ENCODE results near the gene FKBP1C. TPM values are rescaled to one million over a fixed set of nuclear protein-coding genes. Genes with fewer than 3 reads are reported as not detected.

Gene FKBP1C
- total and polyA plus RNA-seq, 2 of the 4 experiments (the other 2 are of a cell fraction): 0.72 to 3.1 TPM

GRCh38 chr6:63176181-63176580 is 35.1 kb upstream of the FKBP1C start:
- H2AK5ac ChIP-seq (ENCODE audit: low read depth, low read length): no peak overlapping the region
- intact Hi-C loops (cut with micrococcal nuclease) (no loop called here), in situ Hi-C loops (cut with MboI; ENCODE audit: low sequenced_read_pairs) (no loop called here), dilution Hi-C loops (cut with HindIII; ENCODE audit: low sequenced_read_pairs, unreplicated experiment) (no loop called here)
- H2BK15ac ChIP-seq (ENCODE audit: low read depth, low read length): no peak overlapping the region
- no peaks in the 10 kb centered on the region for H3K79me1 ChIP-seq (ENCODE audit: low read depth in 1 of 2, low read length in 2 of 2)
- ChIA-PET CTCF (no interaction called here), POLR2A (ENCODE audit: unreplicated experiment) (no interaction called here)
- H3K36me3 ChIP-seq (ENCODE audit: control insufficient read depth, insufficient read depth, low read length): no peaks in the 10 kb centered on the region
- no peak for ATAC-seq (ENCODE audit: low read depth)
- H4K91ac ChIP-seq (ENCODE audit: insufficient read depth, low read depth, low read length): no peak overlapping the region
- H2AK9ac ChIP-seq (replicated peaks; ENCODE audit: low read depth, low read length, poor library complexity): no peak overlapping the region
- no peak overlapping the region for H2AFZ ChIP-seq (replicated peaks; ENCODE audit: low read length, poor library complexity)
- H3K4me2 ChIP-seq (ENCODE audit: low read depth, low read length): no peak overlapping the region
- BruUV-seq (replicated peaks): no TSS peak
- H3K27me3 ChIP-seq (ENCODE audit: control insufficient read depth, insufficient read depth, low read length): no peaks in the 10 kb centered on the region
- H2BK20ac ChIP-seq (ENCODE audit: low read depth, low read length): no peak overlapping the region
- no peak overlapping the region for H3K4me3 ChIP-seq (ENCODE audit: insufficient read depth, low read depth, low read length)
- H3K9me1 ChIP-seq (ENCODE audit: insufficient read depth, low read length): no peaks in the 10 kb centered on the region
- no peak overlapping the region for H3K9ac ChIP-seq (ENCODE audit: low read depth, low read length)
- no peak for DNase-seq
- H3K18ac ChIP-seq (ENCODE audit: low read depth, low read length): no peak overlapping the region
- no peak overlapping the region for H3K14ac ChIP-seq (replicated peaks; ENCODE audit: low read depth, low read length)
- H2BK120ac ChIP-seq (ENCODE audit: low read depth, low read length): no peak overlapping the region
- no peak overlapping the region for H4K5ac ChIP-seq (ENCODE audit: low read depth, low read length)
- no peak overlapping the region for H3K23ac ChIP-seq (ENCODE audit: low read depth, low read length)
- no peak overlapping the region for H4K8ac ChIP-seq (ENCODE audit: low read depth in 2 of 2, low read length in 2 of 2)
- TF ChIP-seq MAZ (IDR thresholded peaks at IDR 0.05; ENCODE audit: borderline replicate concordance, low read depth, low read length) (no peak), ELK1 (IDR thresholded peaks at IDR 0.05; ENCODE audit: borderline replicate concordance, low read depth, low read length) (no peak)
- no peak overlapping the region for H3K56ac ChIP-seq (ENCODE audit: extremely low read depth, insufficient read depth, low read length)
- H3K4ac ChIP-seq (ENCODE audit: low read depth, low read length): no peak overlapping the region
- H4K20me1 ChIP-seq (ENCODE audit: insufficient read depth, low read length): no peaks in the 10 kb centered on the region
- H3K4me1 ChIP-seq (ENCODE audit: control insufficient read depth, insufficient read depth, low read length): no peaks in the 10 kb centered on the region
- H3K9me3 ChIP-seq (ENCODE audit: control insufficient read depth, insufficient read depth, low read length): no peaks in the 10 kb centered on the region
- no peak overlapping the region for H3K27ac ChIP-seq (ENCODE audit: insufficient read depth, low read length)
- WGBS, 2 experiments (ENCODE audit: extremely low coverage in 2 of 2, insufficient read length in 1 of 2): no CpG with 5 or more reads among the region's 5 CpGs
- no peak overlapping the region for H2BK5ac ChIP-seq (ENCODE audit: low read depth, low read length, poor library complexity, severe bottlenecking)
